ENCODE measurements around the gene BAG1.

The BAG1 gene

DNA sequence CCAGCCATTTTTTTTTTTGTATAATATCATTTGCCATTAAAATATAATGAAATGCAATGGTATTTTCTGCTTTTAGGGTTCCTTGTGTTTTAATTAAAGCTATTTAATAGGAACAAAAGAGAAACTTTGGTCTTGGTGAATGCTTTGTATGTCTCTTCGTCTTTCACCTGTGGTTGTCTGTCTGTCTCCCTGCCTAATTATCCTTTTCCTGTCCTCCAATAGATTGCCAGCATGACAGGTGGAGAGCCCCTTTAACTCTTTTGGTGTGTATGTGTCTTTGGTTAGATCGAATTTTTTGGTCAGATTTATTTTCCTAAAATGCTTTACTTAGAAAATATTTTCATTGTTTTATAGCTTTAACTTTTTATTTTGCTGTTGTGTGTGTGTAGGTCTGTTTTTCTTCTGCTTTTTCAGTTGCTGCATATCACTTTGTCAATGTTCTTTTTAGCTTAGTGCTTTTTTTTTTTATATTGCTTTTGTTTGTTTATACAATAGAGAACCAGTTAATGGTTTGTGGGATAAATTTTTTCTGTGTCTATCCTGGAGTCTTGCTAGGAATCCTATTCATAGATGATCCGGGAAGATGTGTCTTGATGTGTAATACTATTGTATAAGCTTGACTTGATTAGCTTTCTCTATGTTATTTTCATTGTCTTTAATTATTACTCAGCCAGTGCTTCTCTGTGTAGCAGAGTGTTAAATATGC, 8.9 kb upstream of the BAG1 start:
- no peak for ATAC-seq

DNA sequence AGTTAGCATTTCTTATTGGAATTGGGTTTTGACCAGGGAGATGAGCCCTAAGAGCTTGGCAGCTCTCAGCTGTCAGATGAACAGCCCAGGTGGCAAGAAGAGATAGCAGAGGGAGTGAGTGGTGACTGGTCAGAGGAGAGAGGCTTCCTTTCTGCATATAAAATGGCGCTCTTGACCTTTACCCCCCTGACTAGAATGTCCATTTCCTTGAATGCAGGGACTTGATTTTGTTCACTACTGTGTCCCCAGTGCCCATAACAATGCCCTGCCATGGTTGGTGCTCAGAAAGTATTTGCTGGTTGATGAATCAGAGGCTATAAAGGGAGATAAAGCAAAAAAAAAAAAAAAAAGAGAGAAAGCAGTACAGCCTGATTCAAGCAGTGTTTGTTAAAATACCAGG, 7.6 kb upstream of the BAG1 start:
- no peak for ATAC-seq

DNA sequence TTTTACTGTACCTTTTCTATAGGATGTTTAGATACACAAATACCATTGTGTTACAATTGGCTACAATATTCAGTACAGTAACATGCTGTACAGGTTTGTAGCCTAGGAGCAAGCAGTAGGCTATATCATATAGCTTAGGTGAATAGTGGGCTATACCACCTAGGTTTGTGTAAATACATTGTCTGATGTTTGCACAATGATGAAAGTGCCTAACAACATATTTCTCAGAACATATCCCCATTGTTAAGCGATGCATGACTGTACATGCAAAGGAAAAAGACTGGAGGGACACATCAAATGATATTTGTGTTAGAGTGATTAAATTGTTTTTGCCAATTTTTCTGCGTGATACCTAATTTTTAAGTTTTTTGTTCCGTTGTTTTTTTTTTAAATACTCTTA, 5.6 kb upstream of the BAG1 start:
- no peak for ATAC-seq

DNA sequence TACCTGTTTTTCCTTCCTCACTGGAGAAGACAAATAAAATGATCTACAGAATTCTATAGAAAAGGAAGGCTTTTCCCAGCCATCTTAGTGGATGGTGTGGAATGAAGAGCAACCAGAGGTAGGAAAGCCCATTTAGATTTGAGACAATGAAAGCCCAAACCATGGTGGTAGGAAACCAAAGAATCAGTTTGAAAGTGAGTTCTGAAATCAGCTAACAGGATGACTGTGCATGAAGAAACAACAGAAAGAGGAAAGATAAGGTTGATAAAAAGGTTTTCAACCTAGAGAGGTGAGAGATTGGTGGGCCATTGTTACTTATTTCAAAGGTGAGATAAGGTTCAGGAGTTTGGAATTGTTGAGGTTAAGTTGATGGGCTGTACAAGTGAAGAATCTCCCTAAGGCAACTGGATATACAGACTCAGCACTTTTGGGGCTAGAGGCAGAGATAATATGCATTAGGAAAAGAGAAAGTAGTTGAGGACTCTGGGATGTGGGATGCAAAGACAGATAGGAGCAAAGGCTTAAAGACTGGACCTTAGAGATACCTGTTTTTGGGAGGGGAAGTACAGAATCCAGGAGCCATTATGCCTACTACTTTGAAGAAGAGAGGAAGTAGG, 2.8 kb upstream of the BAG1 start:
- no peak for ATAC-seq

DNA sequence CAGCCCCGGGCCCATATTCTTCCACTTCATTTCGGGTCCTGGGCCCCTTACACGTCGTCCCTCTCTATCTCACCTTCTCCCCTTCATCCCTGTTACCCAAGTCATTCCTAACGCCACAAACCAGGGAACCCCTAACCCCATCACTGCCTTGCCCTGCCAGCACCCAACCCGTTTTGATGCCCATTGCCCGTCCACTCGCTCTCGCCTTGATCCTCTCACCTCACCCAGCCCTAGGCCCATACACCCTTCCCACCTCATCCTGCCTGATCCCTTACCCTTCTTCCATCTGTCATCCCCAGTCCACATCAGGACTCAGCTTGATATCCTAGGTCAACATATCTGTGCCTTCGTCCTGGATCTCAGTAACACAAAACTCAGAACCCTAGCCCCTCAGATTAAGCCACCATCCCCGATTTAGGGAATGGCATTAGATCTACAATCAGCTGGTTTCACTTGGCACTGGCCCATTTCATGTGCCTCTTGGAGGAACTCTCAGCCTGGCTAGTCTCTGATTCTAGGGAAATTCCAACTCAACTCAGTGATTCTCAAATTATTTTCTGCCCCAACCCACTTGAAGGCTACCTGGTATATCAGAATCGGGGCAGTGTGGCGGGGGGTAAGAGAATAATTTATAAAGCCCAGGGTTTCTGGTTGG, 830 bp upstream of the BAG1 start:
- ATAC-seq: no peak

DNA sequence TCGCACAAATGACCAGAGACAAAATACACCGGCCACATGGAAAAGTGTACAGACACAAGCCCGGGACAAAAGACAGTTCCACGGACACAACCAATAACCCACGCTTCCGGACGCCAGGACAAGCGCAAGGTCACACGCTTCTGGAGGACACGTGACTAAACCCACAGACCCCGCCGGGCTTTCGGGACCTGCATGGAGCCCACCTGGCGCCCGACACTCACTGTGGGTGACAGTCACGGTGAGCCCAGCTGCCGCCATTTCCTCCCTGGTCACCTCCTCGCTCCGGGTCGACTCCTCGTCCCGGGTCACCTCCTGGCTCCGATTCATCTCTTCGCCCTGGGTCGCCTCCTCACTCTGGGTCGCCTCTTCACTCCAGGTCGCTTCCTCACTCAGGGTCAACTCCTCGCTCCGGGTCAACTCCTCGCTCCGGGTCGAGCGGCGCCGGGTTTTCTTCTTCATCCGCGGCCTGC, 470 bp downstream of the BAG1 start:
- peak; percentile 3 to 5 for ATAC-seq

DNA sequence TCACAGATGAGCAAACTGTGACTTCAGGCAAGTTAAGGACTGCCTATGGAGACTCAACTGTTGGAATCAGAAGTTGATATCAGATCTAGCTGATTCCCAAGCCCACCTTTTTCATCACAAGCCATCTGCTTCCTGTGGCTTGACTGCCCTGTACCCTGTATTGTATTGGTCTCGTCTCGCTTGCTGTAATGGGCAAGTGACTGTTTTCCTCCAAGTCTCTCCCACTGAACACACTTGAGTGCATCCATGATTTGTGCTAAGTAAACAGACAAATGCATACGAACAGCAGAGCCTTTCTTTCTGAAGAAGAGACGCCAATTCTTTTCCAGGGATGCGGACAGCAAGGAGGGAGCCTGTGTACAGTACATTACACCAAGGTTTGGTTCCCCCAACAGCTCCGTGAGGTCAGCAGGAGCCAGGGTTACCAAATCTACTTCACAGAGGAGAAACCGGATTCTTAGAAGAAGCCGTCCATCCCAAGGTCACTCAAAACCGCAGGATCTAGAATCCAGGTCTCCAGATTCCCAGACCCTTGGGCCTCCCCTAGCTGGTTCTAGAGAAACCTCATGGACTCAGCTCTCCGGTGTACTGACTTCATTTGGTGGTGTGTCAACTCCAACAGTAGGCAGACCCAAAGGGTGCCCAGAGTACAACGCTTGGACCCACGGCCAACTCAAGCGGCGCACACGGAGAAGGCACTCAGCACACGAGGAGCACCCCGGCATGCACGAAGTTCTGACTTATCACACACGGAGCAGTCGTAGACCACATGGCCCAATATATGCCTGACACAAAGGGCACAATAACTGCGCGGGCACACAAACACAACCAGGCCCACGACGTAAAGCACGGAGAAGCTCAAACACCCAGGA, 1.1 kb downstream of the BAG1 start:
- no peak for ATAC-seq

DNA sequence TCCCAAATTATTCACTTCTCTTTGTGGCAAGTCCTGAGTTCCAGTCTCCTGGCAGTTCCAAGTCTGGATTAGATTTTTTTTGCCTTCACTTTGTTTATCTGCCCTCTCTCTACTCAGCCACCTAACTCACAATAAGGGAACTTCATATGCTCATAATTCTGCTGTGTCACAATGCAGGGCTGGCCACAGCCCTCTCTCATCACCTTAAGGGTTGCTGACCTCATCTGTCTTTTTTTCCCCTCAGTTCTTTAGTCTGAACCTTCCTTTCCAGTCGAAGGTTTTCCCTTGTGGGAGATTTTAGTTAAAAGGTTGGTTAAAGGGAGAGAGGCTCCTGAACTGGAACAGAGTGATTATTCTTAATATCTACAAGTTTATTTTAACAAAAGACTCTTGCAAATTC, 4.1 kb downstream of the BAG1 start:
- no peak for ATAC-seq

DNA sequence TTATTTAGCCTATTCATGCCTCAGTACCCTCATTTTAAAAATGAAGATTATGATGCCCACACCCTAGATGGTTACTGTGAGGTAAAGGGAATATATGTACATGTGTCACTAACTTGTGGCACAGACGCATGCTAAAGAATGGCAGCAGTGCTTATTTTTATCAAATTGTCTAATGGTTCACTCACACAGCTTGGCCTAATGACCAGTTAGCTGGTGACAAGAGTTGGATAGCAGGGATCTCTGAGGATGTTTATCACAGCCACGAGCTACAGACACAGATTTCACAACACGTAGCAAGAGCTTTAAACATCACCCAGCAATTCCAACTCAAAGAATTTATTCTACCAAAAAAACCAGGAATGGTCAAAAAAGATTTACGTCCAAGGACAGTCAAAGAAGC, 7.2 kb downstream of the BAG1 start:
- ATAC-seq: no peak

DNA sequence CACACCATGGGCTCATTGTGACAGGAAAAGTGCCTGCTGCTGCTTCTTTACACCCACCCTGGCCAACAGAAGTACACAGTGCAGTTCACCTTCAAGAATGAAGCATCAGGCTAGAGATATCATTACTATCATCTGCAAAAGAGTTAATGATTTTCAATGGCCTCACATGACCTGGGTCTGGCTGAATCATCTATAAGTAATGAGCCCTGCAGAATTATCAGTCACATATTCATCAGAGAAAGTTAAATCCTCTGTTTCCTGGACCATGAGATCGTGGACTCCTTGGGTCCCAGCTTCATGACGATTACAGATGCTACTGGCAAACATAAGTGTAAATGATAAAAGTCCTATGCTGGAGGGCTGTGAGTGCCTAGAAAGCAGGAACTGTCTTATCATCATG, 8.3 kb downstream of the BAG1 start:
- ATAC-seq: no peak

DNA sequence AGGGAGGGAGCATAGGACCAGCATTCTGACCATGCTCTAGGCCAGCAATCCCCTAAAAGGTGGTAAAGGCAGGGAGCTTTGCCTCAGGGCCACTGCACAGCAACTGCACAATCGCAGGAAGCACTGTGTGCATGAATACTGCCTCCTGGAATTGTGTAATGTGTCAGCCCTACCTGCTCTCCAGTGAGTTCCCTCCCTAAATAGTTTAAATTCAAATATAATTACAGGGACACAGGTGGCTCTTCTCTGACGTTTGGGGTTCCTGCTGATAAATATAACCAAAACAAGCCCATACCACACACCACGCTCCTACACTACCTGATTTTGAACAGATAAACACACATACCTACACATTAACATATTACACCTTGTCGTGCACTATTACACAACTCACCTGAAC, 9.0 kb downstream of the BAG1 start:
- ATAC-seq: no peak

DNA sequence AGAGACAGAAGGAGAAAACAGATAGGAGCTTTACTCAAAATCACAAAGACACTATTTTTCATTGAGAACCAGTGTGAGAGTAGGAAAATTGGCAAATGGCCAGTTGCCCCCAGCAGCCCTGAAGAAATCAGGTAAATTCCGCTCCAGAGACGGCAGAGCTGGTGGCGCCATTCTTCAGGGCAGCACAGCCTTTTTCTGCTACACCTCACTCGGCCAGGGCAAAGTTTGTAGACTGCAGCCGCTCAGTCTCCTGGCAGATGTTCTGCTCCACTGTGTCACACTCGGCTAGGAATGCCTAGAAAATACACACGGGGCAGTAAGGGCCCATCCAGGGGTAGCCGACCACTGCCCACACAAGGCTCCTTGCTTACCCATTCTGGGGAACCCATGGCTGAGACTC, 9.5 kb downstream of the BAG1 start:
- ATAC-seq: no peak

DNA sequence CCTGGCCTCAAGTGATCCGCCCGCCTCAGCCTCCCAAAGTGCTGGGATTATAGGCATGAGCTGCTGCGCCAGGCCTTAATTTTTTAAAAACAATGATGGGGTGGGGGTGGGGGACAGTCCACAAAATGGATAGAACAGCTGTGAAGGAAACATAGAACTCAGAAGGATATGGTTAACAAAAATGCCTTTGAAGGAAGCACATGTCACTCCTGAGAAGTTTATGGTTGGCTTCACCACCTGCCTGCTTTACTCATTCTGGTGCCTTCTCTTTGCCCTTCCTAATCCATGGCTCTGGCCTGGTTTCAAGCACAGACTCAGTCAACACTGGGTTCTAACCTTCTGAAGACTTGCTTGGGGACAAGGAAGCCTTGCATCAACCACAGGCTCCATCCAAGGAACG, 10.3 kb downstream of the BAG1 start:
- ATAC-seq: no peak

DNA sequence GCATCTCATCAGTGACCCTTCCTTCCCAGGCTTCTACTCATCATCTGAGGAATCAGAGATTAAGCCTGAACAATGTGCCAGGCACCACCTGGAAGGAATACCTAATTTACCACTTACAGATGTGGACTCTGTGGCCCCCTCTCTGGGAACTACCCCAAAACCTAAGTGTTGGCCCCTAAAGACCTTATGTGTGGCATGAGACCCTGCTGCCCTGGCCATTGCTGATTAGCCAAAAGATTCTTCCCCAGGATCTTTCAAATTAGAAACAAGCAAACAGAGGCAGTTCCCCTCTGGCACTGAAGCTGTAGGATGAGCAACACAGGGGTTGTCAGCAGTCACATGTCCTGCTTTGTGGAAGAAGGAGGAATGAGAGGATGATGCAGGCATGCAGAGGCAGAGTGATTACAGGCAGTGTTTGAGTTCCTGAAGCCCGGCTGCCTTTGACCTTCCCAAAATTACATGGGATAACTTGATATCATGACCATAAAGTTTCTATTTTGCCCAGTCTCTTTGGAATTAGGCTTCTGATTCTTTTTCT, 14.0 kb downstream of the BAG1 start:
- ATAC-seq: no peak

DNA sequence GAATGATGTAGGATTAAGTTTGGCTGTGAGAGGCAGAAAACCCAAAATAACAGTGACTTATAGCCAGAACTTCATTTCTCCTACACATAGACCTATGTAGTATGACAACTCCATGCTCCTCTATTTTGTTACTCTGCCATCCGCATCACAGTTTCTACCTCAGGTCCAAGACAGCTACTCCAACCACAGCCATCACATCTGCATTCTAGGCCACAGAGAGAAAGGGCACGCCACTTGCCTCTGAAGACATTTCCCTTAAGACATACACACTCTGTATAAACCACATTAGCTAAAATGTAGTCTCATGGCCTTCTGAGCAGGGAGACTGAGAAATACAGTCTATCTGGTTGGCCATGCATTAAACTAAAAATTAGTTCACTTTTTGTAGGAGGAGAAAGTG, 14.5 kb downstream of the BAG1 start:
- no peak for ATAC-seq

DNA sequence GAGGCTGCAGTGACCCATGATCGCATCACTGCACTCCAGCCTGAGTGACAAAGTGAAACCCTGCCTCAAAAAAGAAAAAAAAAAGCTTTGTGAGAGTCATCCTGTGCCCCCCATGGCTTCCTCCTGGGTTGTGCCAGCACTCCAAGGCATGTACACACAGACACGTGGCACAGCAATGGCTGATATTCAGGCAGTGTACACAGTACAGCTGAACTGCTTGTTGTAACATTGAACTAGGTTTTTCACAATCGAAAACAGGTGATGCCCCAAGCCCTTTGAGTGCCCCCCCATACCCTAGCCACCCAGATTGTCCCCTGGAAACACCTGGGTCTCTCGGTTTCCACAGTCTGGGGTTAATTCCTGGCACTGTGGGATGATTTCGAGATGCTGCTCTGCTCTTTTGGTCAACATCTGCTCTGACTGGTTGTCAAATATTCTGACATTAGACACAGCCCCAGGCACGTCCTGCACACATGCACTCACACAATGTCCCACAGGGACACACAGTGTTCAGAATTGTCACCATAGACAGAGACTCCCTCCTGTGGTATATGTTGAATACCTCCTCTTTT, 15.3 kb downstream of the BAG1 start:
- peak in 1 of 2 donors; percentile 16 for ATAC-seq

DNA sequence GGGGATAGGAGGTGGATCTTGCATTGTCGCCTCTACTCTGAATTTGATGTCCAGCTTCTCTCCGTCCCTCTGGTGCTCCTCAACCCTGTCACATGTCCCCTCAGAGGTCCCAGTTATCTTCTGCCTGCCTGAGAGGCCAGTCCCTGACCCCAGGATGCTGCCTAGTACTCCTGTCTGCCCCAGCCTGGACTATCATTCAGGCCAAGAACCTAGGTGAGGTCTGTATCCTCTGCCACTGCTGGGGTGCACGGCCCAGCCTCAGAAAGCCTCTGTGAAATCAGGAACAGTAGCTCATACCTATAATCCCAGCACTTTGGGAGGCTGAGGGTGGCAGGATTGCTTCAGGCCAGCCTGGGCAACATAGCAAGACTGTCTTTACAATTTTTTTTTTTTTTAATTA, 15.9 kb downstream of the BAG1 start:
- ATAC-seq: no peak

DNA sequence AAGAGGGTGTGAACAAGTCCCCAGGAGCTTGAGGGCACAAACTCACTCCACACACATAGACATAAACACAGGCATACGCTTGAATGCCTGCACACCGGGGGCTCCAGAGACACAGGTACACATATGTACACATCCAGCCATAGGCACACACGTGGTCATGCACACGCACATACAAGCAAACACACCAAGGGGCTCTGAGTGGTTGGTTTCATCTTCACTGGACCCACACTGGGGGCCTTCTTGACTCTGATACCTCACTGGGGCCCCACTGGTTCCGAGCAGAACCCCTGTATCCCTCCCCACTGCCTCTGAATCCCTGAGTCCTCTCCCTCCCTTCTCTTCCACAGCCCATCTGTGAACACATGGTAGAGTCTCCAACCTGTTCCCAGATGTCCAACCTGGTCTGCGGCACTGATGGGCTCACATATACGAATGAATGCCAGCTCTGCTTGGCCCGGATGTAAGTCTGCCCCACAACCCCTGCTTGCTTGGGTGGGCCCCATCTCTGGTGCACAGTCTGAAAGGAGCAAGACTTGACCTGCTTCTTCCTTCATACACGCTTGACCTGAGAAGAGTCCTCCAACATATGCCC, 18.1 kb downstream of the BAG1 start:
- ATAC-seq: no peak

DNA sequence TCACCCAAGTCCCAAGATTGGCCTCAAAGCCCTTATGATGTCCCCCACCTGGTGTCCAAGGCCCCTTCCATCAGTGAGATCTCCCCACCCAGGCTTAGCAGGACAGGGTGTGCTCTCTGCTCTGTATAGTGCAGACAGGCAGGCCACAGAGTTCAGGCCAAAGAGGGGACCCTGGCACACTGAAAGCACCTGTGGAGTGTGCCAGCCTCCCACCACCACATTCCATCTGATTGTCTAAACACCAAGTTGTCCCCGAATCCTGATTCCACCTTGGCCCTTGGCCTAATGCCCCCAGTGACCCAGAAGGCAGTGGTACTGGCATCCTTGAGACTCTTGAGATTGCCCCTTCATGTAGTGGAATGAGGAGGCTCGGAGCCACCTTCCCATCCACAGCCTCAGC, 19.2 kb downstream of the BAG1 start:
- no peak for ATAC-seq

DNA sequence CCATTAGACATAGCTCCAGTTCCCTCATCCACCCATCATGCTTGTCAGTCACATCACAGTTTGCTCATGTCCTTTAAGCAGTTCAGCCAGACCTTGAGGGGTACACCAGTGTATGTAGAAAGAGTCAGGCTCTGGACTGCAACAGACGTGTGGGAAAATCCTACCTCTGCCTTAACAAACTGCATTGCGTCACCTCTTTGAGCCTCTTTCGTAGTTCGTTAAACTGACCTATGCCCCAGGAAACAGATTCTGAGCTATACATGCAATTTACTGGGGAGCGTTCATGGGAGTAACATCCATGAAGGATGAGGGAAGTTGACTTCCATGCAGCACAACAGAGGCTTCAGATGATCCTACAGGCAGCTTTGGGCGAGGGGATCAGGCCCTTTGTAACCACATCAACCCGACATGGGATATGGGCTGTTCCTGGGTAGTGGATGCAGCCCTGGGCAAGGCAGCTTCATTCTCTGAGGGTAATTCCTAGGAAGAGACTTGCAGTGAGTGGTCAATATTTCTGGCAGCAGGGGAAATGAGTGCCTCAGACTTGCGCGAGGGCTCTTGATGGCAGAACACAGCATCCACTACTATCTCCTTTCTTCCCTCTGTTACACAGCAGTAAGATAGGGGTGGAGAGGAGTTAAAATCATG, 20.2 kb downstream of the BAG1 start:
- no peak for ATAC-seq

DNA sequence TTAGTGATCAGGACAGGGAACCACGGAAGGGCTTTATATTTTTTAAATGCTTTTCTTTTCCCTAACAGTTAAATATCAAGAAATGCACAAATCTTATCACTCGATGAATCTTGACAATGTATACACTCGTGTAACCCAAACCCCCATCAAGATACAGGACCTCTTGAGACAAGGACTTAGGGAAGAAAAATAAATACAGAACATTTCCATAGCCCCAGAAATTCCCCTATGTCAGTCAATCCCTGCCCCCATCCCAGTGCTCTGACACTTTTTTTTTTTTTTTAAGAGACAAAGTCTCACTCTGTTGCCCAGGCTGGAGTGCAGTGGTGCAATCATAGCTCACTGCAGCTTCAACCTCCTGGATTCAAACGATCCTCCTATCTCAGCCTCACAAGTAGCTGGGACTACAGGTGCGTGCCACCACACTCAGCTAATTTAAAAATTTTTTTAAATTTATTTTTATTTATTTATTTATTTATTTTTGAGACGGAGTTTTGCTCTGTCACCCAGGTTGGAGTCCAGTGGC, 21.8 kb downstream of the BAG1 start:
- ATAC-seq: no peak

All from activated CD4-positive, CD25-positive, alpha-beta regulatory T cell treated with anti-CD3 and anti-CD28 coated beads, Interleukin-2, amount 50 U/mL, for 24 hours (primary cell).